NCI-H1436 (cell line): ENCODE results near the gene CMIP.

Source experiments
- DNase-seq: peaks from one replicate; lab custom pipeline; 2025; lab: John Stamatoyannopoulos, UW

Gene CMIP

GRCh38 chr16:81462683-81463082, 18.1 kb downstream of the CMIP start:
- no peak for DNase-seq

GRCh38 chr16:81463296-81463890, 18.8 kb downstream of the CMIP start:
- no peak for DNase-seq

GRCh38 chr16:81464279-81464678, 19.7 kb downstream of the CMIP start:
- no peak for DNase-seq

GRCh38 chr16:81465375-81465943, 20.9 kb downstream of the CMIP start:
- no peak for DNase-seq

GRCh38 chr16:81466356-81466980, 21.9 kb downstream of the CMIP start:
- no peak for DNase-seq

GRCh38 chr16:81467072-81467471, 22.5 kb downstream of the CMIP start:
- DNase-seq: no peak

GRCh38 chr16:81467815-81468214, 23.2 kb downstream of the CMIP start:
- DNase-seq: no peak

- DNase-seq: no peak
Observed at GRCh38 chr16:81468269-81468902, 23.8 kb downstream of the CMIP start.

GRCh38 chr16:81469183-81469677, 24.6 kb downstream of the CMIP start:
- no peak for DNase-seq

- DNase-seq: no peak
Observed at GRCh38 chr16:81469710-81470535, 25.3 kb downstream of the CMIP start.

- no peak for DNase-seq
Observed at GRCh38 chr16:81470796-81471636, 26.4 kb downstream of the CMIP start.

- no peak for DNase-seq
Observed at GRCh38 chr16:81471882-81472281, 27.3 kb downstream of the CMIP start.

GRCh38 chr16:81472391-81472790, 27.8 kb downstream of the CMIP start:
- no peak for DNase-seq

GRCh38 chr16:81473066-81473488, 28.5 kb downstream of the CMIP start:
- DNase-seq: no peak

- no peak for DNase-seq
Observed at GRCh38 chr16:81473558-81473957, 28.9 kb downstream of the CMIP start.

- no peak for DNase-seq
Observed at GRCh38 chr16:81473969-81474959, 29.7 kb downstream of the CMIP start.

GRCh38 chr16:81477697-81478693, 33.4 kb downstream of the CMIP start:
- no peak for DNase-seq

- DNase-seq: no peak
Observed at GRCh38 chr16:81478876-81479511, 34.4 kb downstream of the CMIP start.
